Keratinocyte (primary cell): Measurements from ENCODE around the gene CLSTN2.

Source experiments
- EZH2 ChIP-seq: IDR thresholded peaks from one replicate; pipeline ENCODE4 v1.6.1; 2012; ENCODE audit warnings: inconsistent platforms, mild to moderate bottlenecking, low read length, moderate library complexity
- TF ChIP-seq, protein P1 (sequence below), 3 experiments: IDR thresholded peaks in 1 of 3; conservative IDR thresholded peaks in 1 of 3; optimal IDR thresholded peaks in 1 of 3; 2 replicates in 2 of 3; 3 replicates in 1 of 3; pipeline versions ENCODE3 to v1.5.1; 2011; ENCODE audit warnings: low read length in 3 of 3, mild to moderate bottlenecking in 3 of 3, moderate library complexity in 2 of 3, control low read depth in 1 of 3, inconsistent platforms in 1 of 3; ENCODE audit not compliant: insufficient read depth in 2 of 3; ENCODE audit errors: extremely low read depth in 1 of 3

GRCh38 chr3:140088058-140088457, 153.1 kb downstream of the CLSTN2 start:
- TF ChIP-seq, protein P1, sequence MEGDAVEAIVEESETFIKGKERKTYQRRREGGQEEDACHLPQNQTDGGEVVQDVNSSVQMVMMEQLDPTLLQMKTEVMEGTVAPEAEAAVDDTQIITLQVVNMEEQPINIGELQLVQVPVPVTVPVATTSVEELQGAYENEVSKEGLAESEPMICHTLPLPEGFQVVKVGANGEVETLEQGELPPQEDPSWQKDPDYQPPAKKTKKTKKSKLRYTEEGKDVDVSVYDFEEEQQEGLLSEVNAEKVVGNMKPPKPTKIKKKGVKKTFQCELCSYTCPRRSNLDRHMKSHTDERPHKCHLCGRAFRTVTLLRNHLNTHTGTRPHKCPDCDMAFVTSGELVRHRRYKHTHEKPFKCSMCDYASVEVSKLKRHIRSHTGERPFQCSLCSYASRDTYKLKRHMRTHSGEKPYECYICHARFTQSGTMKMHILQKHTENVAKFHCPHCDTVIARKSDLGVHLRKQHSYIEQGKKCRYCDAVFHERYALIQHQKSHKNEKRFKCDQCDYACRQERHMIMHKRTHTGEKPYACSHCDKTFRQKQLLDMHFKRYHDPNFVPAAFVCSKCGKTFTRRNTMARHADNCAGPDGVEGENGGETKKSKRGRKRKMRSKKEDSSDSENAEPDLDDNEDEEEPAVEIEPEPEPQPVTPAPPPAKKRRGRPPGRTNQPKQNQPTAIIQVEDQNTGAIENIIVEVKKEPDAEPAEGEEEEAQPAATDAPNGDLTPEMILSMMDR (optimal IDR thresholded peaks at IDR 0.05 in 1 of 3, IDR thresholded peaks at IDR 0.05 in 1 of 3, conservative IDR thresholded peaks at IDR 0.05 in 1 of 3; ENCODE audit: extremely low read depth in 1 of 3, insufficient read depth in 2 of 3, low read length in 3 of 3) = no peak
- TF ChIP-seq EZH2 = no peak
